Colonic mucosa (tissue), 4 donors: Measurements from ENCODE around the gene SURF1. TPM values are rescaled to one million over a fixed set of nuclear protein-coding genes. Genes with fewer than 3 reads are reported as not detected.

Experiments used
- DNase-seq: peaks from one replicate; pipeline ENCODE4 v3.0.0-alpha.2; 2020
- H3K27ac ChIP-seq: fragments of 200-600 bp; one replicate; pipeline ENCODE4 v1.8.0; 2021
- H3K27me3 ChIP-seq: fragments of 200-600 bp; one replicate; pipeline ENCODE4 v1.8.0; 2021
- H3K36me3 ChIP-seq: fragments of 200-600 bp; one replicate; pipeline ENCODE4 v1.8.0; 2021
- H3K4me1 ChIP-seq: fragments of 200-600 bp; one replicate; pipeline ENCODE4 v1.8.0; 2021; ENCODE audit warnings: mild to moderate bottlenecking
- H3K4me3 ChIP-seq: fragments of 200-600 bp; one replicate; pipeline ENCODE4 v1.8.0; 2021
- H3K9ac ChIP-seq, 2 donors: one replicate each; pipeline ENCODE4 v1.7.0; 2013; ENCODE audit warnings: control low read depth in 2 of 2, low read depth in 2 of 2, low read length in 2 of 2
- H3K9me3 ChIP-seq: fragments of 200-600 bp; one replicate; pipeline ENCODE4 v1.8.0; 2021
- intact Hi-C: fragments of 100-400 bp; cut with DNase I; formaldehyde crosslinking; loops from one replicate; pipeline ENCODE4 v1.14.1; 2022
- total RNA-seq, 2 donors: library from RNA; stranded (reverse); fragmentation: NEBNext Ultra II Directional in 1 of 2; extraction: Animal tissue kit (Norgen Biotek cat#: 25700) in 1 of 2; gene quantifications; one replicate each; pipeline ENCODE4 v1.2.1, GENCODE V29; 2021
- TF ChIP-seq, protein P1 (sequence below): fragments of 200-600 bp; IDR thresholded peaks from one replicate; pipeline ENCODE4 v1.8.0; 2022; ENCODE audit warnings: antibody characterized with exemption, mild to moderate bottlenecking
- donor health status: healthy.
- donor health status: DM: no; HTN: no; CAD: no.
- donor health status: DM: no; HTN: no; CAD: no.

Gene SURF1
- total RNA-seq, 2 donors from 2014 or later = 63.3 to 66.7 TPM

DNA sequence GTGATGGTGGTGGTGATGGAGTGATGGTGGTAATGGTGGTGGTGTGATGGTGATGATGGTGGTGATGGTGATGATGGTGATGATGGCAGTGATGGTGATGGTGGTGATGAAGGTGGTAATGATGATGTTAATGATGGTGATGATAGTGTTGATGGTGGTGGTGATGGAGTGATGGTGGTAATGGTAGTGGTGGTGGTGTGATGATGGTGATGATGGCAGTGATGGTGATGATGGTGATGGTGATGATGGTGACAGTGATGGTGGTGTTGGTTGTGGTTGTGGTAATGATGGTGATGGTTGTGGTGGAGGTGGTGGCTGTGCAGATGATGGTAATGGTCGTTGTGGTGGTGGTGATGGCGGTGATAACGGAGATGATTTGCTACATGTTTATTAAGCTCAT, 27.2 kb upstream of the SURF1 start:
- intact Hi-C loops = no loop called here
- no peak overlapping the region for H3K4me3 ChIP-seq
- no peaks in the 10 kb centered on the region for H3K36me3 ChIP-seq
- H3K9me3 ChIP-seq = no peaks in the 10 kb centered on the region
- H3K9ac ChIP-seq = no peak overlapping the region
- H3K27ac ChIP-seq = no peak overlapping the region
- H3K27me3 ChIP-seq = no peaks in the 10 kb centered on the region
- TF ChIP-seq, protein P1, sequence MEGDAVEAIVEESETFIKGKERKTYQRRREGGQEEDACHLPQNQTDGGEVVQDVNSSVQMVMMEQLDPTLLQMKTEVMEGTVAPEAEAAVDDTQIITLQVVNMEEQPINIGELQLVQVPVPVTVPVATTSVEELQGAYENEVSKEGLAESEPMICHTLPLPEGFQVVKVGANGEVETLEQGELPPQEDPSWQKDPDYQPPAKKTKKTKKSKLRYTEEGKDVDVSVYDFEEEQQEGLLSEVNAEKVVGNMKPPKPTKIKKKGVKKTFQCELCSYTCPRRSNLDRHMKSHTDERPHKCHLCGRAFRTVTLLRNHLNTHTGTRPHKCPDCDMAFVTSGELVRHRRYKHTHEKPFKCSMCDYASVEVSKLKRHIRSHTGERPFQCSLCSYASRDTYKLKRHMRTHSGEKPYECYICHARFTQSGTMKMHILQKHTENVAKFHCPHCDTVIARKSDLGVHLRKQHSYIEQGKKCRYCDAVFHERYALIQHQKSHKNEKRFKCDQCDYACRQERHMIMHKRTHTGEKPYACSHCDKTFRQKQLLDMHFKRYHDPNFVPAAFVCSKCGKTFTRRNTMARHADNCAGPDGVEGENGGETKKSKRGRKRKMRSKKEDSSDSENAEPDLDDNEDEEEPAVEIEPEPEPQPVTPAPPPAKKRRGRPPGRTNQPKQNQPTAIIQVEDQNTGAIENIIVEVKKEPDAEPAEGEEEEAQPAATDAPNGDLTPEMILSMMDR = no peak
- no peak for DNase-seq
- no peaks in the 10 kb centered on the region for H3K4me1 ChIP-seq

GRCh38 chr9:133382507-133383141, 26.3 kb upstream of the SURF1 start:
- no peaks in the 10 kb centered on the region for H3K9me3 ChIP-seq
- no peak overlapping the region for H3K4me3 ChIP-seq
- TF ChIP-seq, protein P1 = no peak

DNA sequence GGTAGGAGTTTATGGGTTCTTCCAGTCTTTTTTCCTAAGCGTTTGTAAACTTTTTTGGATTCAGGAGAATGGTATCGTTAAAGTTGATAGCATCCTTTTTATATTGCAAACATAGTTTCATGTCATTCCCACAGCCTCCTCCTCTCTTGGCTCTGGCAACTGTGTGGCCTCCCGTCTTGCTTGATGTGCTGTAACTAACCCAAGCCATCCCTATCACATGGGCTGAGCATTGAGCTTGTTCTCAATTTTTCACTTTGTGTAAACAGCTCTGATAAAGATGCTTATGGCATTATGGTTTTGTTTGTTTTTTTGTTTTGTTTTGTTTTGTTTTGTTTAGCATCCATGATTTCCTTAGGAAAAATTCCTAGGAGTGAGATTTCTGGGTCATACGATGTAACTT, 24.4 kb upstream of the SURF1 start:
- Histone ChIP-seq H3K9ac (no peak overlapping the region), H3K4me3 (no peak overlapping the region), H3K27ac (no peak overlapping the region), H3K4me1 (no peaks in the 10 kb centered on the region), H3K9me3 (no peaks in the 10 kb centered on the region), H3K27me3 (no peaks in the 10 kb centered on the region), H3K36me3 (no peaks in the 10 kb centered on the region)
- TF ChIP-seq, protein P1 = no peak
- DNase-seq = no peak
- intact Hi-C loops = no loop called here

More at GRCh38 chr9:133382507-133383141, 26.3 kb upstream of the SURF1 start:
- Histone ChIP-seq H3K9ac (no peak overlapping the region), H3K36me3 (no peaks in the 10 kb centered on the region), H3K27ac (no peak overlapping the region), H3K27me3 (no peaks in the 10 kb centered on the region), H3K4me1 (no peaks in the 10 kb centered on the region)
- DNase-seq = no peak
- intact Hi-C loops = no loop called here

GRCh38 chr9:133379153-133380086, 23.1 kb upstream of the SURF1 start:
- H3K9ac ChIP-seq = no peak overlapping the region
- TF ChIP-seq, protein P1 = no peak
- no peak for DNase-seq

GRCh38 chr9:133378408-133378962, 22.2 kb upstream of the SURF1 start:
- TF ChIP-seq, protein P1 = no peak
- Histone ChIP-seq H3K4me3 (no peak overlapping the region), H3K9me3 (no peaks in the 10 kb centered on the region), H3K36me3 (no peaks in the 10 kb centered on the region), H3K27ac (no peak overlapping the region), H3K27me3 (no peaks in the 10 kb centered on the region), H3K9ac (no peak overlapping the region), H3K4me1 (peaks cover 4% of the 10 kb centered on the region)
- intact Hi-C loops = no loop called here
- no peak for DNase-seq

More at GRCh38 chr9:133379153-133380086, 23.1 kb upstream of the SURF1 start:
- intact Hi-C loops = no loop called here
- Histone ChIP-seq H3K27me3 (no peaks in the 10 kb centered on the region), H3K27ac (no peak overlapping the region), H3K36me3 (no peaks in the 10 kb centered on the region), H3K4me3 (no peak overlapping the region), H3K4me1 (peaks cover 2% of the 10 kb centered on the region), H3K9me3 (no peaks in the 10 kb centered on the region)
